Stimulated activated CD8-positive, alpha-beta memory T cell treated with anti-CD3 and anti-CD28 coated beads, Interleukin-2, amount 100 ng/mL, for 1 hour (primary cell): ENCODE measurements around the gene ORAI1.
A peak's percentile ranks its signal among the peaks of the same experiment; 100 is the strongest.
"Not testable (repeated sequence)": the region's sequence is repeated elsewhere in the genome, so short reads cannot be mapped to it uniquely, and the experiment has no call there.

ENCODE experiments used
- DNase-seq, 2 donors: peaks; one replicate each; pipeline ENCODE4 v3.0.0-alpha.2; 2020; ENCODE audit warnings: low read depth in 2 of 2

ORAI1 gene

DNA sequence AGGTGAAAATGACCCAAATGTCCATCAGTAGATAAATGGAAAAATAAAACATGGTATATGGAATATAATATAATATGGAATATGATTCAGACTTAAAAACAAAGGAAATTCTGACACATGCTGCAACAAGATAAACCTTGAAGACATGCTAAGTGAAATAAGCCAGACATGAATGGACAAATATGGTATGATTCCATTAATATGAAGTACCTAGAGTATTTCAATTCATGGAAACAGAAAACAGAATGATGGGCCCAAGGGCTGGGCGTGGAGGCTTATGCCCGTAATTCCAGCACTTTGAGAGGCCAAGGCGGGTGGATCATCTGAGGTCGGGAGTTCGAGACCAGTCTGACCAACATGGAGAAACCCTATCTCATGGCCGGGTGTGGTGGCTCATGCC is 22.7 kb upstream of the ORAI1 start:
- DNase-seq = no peak

DNA sequence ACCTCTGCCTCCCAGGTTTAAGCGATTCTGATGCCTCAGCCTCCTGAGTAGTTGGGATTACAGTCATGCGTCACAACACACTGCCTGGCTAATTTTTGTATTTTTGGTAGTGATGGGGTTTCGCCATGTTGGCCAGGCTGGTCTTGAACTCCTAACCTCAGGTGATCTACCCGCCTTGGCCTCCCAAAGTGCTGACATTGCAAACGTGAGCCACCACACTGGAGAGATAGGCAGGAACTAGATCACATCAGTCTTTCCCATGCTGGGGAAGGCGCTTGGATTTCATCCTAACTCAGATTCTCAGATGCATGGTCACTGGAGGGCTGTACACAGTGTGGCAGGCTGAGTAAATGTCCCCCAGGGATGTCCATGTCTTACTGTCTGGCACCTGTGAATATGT is 18.0 kb upstream of the ORAI1 start:
- no peak for DNase-seq

DNA sequence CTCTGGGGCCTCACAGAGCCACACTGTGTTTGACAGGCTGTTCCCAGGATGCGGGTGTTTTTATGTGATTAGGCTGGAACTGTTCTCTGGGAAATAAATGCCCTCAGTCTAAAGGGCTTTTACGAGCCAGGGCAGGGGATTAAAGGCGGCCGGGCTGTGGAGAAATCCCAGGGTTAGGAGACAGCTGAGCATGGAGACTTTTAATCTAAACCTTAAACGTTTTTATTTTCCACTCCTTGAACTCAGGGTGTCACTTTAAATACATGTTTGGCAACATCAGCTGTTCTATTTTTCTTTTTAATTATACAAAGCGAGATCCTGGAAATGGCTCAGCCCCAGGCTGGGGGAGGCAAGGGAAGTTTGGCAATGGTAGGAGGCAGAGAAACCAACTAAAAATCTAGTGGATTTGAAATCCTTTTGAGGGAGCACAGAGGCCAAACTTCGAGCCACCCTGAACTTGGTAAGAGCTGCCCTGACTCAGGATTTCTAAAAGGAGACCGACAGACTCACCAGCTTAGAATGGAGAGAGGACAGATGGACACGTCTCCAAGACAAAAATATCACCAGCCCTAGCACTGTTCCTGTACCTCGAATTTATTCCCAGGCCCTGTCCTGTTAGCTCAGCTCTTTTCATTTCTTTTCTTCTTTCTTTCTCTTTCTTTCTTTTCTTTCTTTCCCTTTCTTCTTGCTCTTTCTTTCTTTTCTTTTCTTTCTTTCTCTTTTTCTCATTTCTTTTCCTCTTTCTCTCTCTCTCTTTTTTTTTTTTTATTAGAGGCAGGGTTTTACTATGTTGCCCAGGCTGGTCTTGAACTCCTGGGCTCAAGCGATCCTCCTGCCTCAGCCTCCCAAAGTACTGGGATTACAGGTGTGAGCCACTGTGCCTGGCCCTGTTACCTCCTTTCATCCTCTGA is 15.8 kb upstream of the ORAI1 start:
- no peak for DNase-seq

DNA sequence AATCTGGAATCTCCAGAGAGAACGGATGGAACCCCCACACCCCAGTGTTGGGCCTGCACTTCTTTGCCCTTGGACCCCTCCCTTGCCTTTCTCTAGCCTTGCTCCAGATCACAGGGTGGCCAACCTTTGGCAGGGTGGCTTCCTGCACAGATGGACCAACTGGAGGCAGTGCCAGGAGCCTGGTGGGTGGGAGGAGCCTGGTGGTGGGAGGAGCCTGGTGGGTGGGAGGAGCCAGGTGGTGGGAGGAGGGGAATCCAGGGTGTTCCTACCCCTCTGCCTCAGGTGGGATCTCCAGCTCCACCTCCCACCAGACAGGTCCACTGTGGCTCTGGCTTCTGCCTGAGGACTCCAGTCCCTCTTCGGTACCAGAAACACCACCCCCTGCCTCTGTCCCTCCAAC is 15.0 kb upstream of the ORAI1 start:
- DNase-seq = no peak

DNA sequence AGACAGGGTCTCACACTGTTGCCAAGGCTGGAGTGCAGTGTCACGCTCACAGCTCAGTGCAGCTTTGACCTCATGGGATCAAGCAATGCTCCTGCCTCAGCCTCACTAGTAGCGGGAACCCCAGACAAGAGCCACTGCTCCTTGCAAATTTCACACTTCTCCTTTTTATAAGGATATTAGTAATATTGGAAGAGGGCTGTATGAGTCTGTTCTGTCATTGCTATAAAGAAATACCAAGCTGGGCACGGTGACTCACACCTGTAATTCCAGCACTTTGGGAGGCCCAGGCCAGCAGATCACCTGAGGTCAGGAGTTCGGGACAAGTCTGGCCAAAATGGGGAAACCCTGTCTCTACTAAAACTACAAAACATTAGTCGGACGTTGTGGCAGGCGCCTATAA is 12.9 kb upstream of the ORAI1 start:
- DNase-seq = no peak

DNA sequence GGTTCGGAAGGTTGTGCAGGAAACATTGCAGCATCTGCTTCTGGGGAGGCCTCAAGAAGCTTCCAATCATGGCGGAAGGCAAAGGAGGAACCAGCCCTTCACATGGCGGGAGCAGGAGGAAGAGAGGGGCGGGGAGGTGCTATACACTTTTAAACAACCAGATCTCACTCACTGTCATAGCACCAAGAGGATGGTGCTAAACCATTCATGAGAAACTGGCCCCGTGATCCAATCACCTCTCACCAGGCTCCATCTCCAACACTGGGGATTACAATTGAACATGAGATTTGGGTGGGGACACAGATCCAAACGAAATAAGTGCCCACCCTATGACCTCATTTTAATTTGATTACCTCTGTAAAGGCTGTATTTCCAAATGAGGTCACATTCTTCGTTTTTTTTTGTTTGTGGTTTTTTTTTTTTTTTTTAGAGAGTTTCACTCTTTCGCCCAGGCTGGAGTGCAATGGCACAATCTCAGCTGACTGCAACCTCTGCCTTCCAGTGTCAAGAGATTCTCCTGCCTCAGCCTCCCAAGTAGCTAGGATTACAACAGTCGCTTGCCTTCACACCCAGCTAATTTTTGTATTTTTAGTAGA is 11.4 kb upstream of the ORAI1 start:
- DNase-seq = no peak

DNA sequence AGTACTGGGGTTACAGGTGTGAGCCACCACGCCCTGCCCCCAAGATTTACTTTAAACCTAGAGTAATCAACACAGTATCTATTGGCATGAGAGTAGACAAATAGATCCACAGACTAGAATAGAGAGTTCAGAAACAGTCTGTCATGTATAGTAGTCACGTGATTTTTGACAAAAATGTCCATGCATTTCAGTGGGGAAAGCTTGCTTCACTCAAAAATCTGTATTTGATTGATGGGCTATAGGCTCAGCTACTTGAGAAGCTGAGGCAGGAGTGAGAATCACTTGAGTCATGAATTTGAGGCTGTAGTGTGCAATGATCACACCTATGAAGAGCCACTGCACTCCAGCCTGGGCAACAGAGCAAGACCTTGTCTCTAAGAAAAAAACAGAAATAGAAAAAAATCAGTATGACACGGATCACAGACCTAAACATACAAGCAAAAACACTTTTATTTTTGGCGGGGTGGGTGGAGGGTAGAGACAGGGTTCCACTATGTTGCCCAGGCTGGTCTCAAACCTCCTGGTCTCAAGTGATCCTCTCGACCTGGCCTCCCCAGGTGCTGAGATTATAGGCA is 7.6 kb upstream of the ORAI1 start:
- no peak for DNase-seq

DNA sequence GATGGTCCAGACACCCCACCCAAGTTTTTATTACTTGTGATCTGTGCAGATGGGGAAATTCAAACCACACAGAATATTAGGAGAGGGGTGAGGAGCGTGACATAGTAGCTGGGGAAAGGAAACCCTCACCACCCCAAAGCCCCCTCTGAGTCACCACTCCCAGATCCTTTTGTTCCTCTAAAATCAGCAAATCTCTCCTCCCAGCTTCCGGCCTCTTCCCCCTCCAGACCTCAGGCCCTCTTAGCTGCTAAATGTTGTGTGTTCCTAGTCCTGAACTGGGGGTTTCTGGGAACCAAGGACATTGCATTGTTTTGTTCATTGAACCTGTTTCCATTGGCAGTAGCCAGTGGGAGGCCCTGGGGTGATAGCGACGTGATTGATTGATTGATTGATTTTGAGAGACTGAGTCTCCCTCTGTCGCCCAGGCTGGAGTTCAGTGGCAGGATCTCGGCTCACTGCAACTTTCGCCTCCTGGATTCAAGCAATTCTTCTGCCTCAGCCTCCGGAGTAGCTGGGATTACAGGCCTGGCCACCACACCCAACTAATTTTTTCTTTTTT is 5.9 kb upstream of the ORAI1 start:
- no peak for DNase-seq

DNA sequence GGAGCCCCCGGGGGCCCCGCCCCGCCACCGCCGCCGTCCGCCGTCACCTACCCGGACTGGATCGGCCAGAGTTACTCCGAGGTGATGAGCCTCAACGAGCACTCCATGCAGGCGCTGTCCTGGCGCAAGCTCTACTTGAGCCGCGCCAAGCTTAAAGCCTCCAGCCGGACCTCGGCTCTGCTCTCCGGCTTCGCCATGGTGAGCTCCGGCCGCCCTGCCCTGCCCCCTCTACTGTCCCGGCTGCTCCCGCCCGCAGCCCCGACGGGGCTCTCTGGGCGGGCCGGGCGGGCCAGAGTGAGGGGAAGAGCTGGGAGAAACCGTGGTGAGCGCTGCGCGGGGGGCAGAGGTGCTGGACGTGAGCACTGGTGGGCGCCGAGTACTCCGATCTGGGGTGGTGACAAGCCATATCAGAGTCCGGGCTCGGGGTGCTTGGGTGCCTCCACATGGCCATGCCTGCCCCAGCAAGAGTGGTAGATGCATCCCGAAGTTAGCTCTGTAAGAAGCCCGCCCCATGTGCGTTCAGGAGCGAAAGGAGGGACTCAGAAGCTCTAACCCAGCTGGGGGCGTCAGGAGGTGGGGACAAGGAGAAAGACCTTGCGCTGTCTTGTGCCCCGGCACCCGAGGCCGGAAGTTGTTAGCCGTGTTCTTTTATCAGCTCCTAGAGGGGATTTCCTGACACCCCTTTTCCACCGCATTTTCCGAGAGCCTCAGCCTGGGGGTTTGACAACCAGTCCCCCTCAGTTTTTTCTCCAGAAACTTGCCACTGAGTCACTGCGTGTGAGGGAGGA is 717 bp downstream of the ORAI1 start:
- peak; percentile 81 to 83 for DNase-seq

DNA sequence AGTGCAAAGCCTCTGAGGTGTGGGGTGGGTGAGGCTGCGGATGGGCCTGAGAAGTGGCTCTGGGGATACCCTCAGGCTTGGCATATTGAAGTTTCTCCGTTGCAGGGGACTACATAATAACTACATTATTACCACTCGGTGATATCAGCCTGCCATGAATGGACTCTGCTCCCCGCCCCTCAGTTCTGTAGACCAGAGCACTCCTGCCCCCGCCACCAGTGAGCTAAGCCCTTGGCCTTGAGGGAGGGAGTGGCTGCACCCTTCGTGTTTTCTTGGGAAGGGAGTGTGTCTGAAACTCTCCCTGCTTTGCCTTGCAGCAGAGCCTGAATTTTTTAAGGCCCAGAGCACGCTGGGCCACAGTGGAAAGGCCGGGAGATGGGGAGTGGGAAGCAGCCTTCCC is 1.7 kb downstream of the ORAI1 start:
- DNase-seq = no peak

DNA sequence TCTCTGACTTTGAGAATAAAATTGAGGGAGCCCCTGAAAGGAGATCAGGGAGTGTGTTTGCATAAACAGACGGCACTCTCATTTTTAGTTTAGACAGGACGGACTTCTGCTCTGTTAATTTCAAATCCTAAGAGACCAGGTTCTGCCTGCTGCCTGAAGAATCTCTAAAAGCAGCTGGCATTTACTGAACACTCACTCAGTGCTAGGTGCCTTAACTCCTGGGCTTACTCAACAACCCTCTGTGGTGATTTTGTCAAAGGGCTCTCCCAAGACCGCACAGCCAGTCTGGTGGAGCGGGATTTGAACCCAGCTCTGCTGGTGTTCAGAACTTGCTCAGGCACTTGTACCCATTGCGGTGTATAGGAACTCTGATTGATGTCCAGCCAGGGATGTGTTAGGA is 2.2 kb downstream of the ORAI1 start:
- DNase-seq = no peak

DNA sequence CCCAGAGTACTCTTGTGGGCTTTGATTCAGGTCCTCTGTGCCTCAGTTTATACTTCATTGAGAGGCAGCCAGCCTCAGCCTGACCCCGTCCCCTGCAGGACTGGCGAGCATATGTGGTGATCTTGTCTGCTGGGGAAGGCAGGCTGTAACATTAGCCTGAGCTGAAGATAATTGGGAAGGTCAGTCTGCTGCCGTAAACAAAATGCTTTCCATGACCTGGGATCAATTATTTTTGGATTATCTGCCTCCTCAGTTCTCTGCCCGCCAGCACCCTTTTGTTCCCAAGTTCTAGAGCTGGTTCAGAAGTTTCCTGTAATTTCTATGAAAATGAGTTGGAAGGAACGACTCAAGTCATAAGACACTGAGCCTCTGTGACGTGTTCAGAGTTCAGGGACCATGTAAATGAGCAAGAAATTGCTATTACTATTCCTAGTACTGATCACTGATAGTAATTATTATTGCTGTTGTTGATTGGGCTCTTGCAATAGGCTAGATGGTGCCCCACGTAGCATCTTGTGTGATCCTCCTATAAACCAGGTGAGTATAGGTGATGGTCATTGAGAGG is 4.5 kb downstream of the ORAI1 start:
- no peak for DNase-seq

DNA sequence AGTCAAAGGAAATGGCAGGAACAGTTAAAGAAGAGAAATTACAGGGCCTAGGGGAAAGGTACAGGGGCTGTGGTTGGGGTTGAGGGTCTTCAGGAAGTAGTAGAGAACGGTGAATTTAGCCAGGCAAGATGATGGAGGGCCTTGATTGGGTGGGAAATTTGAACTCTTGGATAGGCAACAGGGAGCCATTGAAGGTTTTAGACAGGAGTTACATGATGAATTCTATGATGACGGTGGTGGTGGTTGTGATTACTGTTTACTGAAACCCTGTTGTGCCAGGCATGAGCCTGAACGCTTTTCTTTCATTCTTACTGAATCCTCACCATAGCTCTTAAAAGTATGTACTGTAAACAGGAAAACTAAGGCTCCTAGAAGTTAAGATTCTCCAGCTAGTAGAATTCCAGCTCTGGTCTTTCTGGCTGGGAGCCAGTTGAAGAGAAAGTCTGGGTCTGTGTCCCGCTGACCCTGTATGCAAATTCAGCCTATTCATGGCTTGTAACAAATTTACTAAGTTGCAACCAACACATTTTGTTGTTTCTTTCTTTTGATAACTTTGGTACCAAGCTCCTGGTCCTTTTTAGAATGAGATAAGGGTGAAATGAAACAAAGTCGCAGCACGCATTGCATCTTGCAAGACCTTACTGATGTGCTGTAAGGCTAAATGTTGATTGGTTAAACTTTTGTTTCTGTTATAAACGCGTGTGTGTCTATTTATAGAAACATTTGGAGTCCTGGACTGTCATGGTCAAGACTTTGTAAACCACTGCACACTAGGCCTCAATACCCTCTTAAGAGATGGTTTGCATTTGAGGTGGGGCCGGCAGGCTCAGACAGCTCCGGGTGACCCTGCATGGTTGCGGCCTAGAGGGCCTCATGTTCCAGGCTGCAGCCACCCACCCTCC is 6.0 kb downstream of the ORAI1 start:
- DNase-seq = no peak

DNA sequence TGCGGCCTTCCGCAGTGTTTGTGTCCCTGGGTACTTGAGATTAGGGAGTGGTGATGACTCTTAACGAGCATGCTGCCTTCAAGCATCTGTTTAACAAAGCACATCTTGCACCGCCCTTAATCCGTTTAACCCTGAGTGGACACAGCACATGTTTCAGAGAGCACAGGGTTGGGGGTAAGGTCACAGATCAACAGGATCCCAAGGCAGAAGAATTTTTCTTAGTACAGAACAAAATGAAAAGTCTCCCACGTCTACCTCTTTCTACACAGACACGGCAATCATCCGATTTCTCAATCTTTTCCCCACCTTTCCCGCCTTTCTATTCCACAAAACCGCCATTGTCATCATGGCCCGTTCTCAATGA is 7.5 kb downstream of the ORAI1 start:
- DNase-seq = not testable (repeated sequence)

DNA sequence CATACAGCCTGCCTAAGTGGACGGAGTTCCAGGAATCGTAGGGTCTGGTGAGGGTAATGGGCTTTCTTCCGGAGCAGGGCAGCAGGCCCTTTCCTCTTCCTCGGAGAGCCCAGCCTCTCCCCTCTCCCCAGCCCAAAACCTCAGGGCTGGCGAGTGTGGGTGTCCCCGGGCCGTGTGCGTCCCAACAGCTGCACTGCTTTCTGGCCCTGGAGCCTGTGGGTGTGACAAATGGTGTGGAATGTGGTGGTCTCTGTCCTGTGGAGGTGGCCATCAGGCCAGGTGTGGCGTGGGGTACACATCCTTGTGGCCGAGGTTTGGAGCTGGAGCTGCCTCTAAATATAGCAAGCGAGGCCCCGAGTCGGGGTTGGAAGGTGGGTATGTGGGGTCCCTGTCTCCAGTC is 8.5 kb downstream of the ORAI1 start:
- DNase-seq = no peak

DNA sequence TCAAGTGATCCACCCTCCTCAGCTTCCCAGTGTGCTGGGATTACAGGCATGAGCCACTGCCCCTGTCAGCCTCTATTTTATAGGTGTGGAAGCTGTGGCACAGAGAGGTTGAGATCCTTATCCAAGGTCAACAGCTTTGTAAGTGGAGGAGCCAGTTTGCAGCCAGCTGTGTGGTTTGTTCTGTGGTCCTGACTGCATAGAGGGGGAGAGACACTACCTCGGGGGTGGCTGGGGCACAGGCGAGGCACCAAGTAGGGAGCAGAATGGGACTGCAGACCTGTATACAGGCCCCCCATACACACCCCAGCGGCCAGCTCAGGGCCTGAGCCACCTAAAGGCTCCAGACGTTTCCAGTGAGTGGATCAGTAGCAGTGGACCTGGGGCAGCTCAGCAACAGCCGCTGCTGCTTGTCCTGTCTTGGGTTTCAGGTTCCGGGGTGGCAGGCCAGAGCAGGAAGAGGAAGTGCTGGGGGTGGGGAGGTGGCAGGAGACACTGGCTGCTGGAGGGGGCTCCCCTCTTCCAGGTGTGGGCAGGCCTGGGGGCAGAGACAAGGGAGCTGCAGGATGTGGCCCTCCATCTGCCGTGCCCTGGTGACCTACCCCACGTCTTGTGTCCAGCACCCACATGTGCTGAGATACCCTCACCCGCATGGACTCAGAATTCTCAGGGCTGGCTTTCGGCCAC is 11.0 kb downstream of the ORAI1 start:
- peak in 1 of 2 donors; percentile 15 for DNase-seq

DNA sequence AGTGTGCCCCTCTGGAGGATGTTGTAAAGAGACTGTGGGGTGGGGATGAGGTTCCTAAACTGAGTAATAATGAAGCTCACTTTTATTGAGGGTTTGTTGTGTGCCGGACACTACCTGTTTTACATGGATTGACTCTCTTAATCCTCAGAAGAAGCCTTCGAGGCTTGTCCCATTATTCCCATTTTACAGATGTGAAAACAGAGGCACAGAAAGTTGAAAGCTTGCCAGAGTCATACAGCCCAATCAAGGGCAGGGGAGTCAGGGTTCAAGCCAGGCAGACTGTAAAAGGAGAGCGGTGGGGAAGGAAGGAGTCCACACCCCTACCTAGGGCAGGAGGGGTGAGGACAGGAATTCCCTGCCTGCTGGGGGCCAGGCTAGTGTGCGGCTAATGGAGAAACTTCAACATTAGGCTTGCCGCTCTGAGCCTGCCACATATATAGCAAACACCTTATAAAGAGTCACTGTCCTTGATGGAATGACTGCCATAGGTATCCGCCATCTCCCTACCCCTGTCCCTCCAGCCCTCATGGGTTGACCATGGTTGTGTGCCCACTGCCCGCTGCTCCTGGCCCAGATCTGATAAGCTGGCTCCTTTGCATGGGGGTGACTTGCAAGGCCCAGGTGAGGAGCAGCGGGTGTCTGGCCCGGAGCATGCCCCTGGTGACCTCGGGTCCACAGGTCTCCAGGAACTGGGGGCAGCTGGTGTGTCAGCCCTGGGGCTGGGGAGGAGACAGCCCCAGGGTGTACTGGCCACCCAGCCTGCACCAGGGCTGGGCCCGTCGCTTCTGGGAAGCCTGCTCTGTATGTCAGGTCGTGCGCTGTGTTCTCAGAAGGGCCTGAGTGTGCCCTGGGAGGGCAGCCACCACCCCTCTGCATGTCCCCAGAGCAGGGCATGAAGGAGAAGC is 12.2 kb downstream of the ORAI1 start:
- DNase-seq = no peak

DNA sequence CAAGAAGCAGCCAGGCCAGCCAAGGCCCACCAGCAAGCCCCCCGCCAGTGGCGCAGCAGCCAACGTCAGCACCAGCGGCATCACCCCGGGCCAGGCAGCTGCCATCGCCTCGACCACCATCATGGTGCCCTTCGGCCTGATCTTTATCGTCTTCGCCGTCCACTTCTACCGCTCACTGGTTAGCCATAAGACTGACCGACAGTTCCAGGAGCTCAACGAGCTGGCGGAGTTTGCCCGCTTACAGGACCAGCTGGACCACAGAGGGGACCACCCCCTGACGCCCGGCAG is 15.0 kb downstream of the ORAI1 start:
- DNase-seq = no peak

DNA sequence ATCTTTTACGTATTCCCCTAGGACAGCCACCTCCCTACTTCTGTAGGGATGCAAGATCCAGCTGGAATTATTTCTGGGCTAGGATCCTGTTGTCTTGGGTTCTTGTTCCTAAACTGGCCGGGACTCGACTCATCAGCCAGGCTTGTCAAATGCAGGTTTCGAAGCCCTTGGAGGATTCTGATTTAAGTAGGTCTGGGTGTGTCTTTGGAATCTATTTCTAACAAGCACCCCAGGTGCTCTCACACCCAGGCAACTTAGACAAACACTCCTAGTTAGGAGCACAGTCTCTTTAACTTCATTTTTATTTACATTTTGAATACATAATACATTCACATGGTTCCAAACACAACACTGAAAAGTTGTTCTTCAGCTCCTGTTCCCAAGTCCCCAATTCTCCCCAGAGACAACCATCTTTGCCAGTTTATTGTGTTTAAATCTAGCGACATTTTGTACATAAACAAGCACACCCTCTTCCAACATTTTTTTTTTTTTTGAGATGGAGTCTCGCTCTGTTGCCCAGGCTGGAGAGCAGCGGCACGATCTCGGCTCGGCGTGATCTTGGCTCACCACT is 22.2 kb downstream of the ORAI1 start:
- no peak for DNase-seq
